Fibroblast of the aortic adventitia (primary cell): ENCODE measurements around the gene ERICH4. TPM values are rescaled to one million over a fixed set of nuclear protein-coding genes. Genes with fewer than 3 reads are reported as not detected.

Experiments
- DNase-seq: peaks from one replicate; pipeline ENCODE4 v3.0.0-alpha.2; 2010; ENCODE audit warnings: low read depth
- H3K4me3 ChIP-seq: 2 replicates; pipeline ENCODE4 v1.5.1; 2011; ENCODE audit warnings: low read depth, mild to moderate bottlenecking, control low read depth, low read length, moderate library complexity
- CTCF ChIP-seq: IDR thresholded peaks from 2 replicates; pipeline ENCODE4 v1.5.1; 2011; ENCODE audit warnings: mild to moderate bottlenecking, low read length, control low read depth, inconsistent platforms; ENCODE audit not compliant: insufficient read depth
- total RNA-seq: library from RNA; depleted of rRNA; stranded (reverse); fragments of >200 nt; gene quantifications from 2 replicates; pipeline ENCODE4 v1.2.3, GENCODE V29; 2012; ENCODE audit warnings: low replicate concordance

ERICH4 gene
- total RNA-seq, 1 donor = not detected

DNA sequence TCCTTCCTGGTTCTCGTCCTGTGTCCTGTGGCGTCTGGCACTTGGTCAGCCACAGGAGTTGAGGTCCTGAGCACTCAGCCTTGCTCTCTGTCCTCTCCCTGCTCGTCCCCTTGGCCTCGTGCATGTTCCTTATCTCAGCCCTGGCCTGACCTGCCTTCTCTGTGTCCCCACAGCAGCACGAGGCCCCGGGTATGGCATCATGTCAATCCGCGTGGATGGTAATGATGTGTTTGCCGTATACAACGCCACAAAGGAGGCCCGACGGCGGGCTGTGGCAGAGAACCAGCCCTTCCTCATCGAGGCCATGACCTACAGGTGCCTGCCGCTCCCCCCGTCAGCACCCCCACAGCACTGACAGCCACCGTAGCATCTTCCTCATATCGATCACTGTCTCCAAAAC is 20.5 kb upstream of the ERICH4 start:
- no peak overlapping the region for H3K4me3 ChIP-seq
- no peak for DNase-seq
- no peak for TF ChIP-seq CTCF

DNA sequence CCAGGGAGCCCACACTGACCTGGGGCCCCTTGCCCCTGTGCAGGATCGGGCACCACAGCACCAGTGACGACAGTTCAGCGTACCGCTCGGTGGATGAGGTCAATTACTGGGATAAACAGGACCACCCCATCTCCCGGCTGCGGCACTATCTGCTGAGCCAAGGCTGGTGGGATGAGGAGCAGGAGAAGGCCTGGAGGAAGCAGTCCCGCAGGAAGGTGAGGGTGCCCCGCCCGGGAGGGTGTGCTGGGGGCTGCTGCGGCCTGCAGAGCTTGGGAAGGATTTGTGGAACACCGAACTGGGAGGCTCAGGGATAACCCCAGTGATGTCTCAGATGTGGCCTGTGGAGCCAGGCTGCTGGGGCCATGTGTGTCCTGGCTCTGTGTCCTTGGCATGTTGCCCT is 20.0 kb upstream of the ERICH4 start:
- no peak for DNase-seq
- no peak overlapping the region for H3K4me3 ChIP-seq
- no peak for TF ChIP-seq CTCF

DNA sequence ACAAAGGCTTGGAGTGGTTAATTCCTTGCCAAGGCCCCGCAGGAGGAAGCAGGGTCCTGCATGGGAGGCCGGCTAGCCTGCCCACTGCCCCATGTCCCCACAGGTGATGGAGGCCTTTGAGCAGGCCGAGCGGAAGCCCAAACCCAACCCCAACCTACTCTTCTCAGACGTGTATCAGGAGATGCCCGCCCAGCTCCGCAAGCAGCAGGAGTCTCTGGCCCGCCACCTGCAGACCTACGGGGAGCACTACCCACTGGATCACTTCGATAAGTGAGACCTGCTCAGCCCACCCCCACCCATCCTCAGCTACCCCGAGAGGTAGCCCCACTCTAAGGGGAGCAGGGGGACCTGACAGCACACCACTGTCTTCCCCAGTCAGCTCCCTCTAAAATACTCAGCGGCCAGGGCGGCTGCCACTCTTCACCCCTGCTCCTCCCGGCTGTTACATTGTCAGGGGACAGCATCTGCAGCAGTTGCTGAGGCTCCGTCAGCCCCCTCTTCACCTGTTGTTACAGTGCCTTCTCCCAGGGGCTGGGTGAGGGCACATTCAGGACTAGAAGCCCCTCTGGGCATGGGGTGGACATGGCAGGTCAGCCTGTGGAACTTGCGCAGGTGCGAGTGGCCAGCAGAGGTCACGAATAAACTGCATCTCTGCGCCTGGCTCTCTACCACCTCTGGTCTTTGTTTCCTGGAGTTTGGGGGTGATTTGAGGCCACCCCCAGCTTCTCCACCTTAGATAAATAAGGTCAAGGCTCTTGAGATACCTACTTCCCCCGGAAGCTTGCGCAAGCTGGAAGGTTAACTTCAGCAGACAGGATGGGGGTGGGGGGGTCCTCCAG is 18.4 kb upstream of the ERICH4 start:
- H3K4me3 ChIP-seq = no peak overlapping the region
- no peak for DNase-seq
- no peak for TF ChIP-seq CTCF

- TF ChIP-seq CTCF = no peak
- no peak for DNase-seq
- no peak overlapping the region for H3K4me3 ChIP-seq
Observed at GRCh38 chr19:41425174-41426115, 17.5 kb upstream of the ERICH4 start.

GRCh38 chr19:41426116-41426841 is 16.7 kb upstream of the ERICH4 start:
- no peak for TF ChIP-seq CTCF
- H3K4me3 ChIP-seq = peak overlapping the region; percentile 62
- DNase-seq = no peak

GRCh38 chr19:41426952-41427646 is 15.9 kb upstream of the ERICH4 start, which contains the start of gene B3GNT8:
Gene B3GNT8 (minus strand): TSS chr19:41427374. CDS start chr19:41426778, 596 bp downstream.
- peak within 1 kb of the TSS; percentile 62 for H3K4me3 ChIP-seq
- peak; percentile 64 for DNase-seq
- no peak for TF ChIP-seq CTCF
